ENCODE data around the gene GALNT2.

GALNT2 gene

GRCh38 chr1:230300322-230301301, 233.6 kb downstream of the GALNT2 start:
- H3F3A ChIP-seq (ENCODE audit: insufficient read depth, low read length): no peaks in the 10 kb centered on the region
- TF ChIP-seq EZH2 (optimal IDR thresholded peaks at IDR 0.05; ENCODE audit: low read depth, low read length) (no peak), CTCF (IDR thresholded peaks at IDR 0.05; ENCODE audit: low read length) (no peak), EZH2phosphoT487 (IDR thresholded peaks at IDR 0.05; ENCODE audit: low read length) (no peak)
- no peak overlapping the region for H2AFZ ChIP-seq (ENCODE audit: low read length)
- no peaks in the 10 kb centered on the region for H3K9me3 ChIP-seq (replicated peaks; ENCODE audit: insufficient read depth, low read length)
- no peaks in the 10 kb centered on the region for H4K20me1 ChIP-seq (ENCODE audit: insufficient read depth, low read length)
- H3K27ac ChIP-seq (ENCODE audit: low read length): no peak overlapping the region
- H3K27me3 ChIP-seq (replicated peaks; ENCODE audit: insufficient read depth, low read length): no peaks in the 10 kb centered on the region
- H3K9ac ChIP-seq (ENCODE audit: low read length): no peak overlapping the region
- H3K4me1 ChIP-seq (ENCODE audit: low read length): no peaks in the 10 kb centered on the region
- H3K36me3 ChIP-seq (replicated peaks; ENCODE audit: insufficient read depth, low read length): no peaks in the 10 kb centered on the region
- H3K9me2 ChIP-seq (replicated peaks; ENCODE audit: insufficient read depth, low read length): no peaks in the 10 kb centered on the region
- no peak for DNase-seq
- H3K4me2 ChIP-seq (ENCODE audit: low read depth, low read length): no peak overlapping the region
- no peak overlapping the region for H3K4me3 ChIP-seq (ENCODE audit: low read length)
- H3K79me2 ChIP-seq (ENCODE audit: low read length): no peaks in the 10 kb centered on the region

- Histone ChIP-seq H3K4me2 (ENCODE audit: low read depth, low read length) (no peak overlapping the region), H3K27ac (ENCODE audit: low read length) (no peak overlapping the region), H3K9ac (ENCODE audit: low read length) (no peak overlapping the region)
These were observed 234.3 kb downstream of the GALNT2 start for GRCh38 chr1:230301322-230301721.

DNA sequence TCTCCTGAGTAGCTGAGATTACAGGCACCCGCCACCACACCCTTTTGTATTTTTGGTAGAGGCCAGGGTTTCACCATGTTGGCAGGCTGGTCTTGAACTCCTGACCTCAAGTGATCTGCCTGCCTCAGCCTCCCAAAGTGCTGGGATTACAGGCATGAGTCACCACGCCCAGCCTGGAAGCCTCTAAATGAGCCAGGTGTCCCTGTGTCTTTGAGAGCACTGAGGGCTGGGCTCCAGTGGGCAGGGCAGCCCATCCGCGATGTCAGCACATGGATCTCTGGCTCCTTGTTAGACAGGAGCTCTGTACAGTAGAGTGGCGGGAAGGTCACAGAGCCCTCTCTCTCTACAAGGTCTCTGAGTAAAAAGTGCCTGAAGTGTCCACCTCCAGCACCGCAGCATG, 234.8 kb downstream of the GALNT2 start:
- H3F3A ChIP-seq (ENCODE audit: insufficient read depth, low read length): no peaks in the 10 kb centered on the region
- TF ChIP-seq CTCF (IDR thresholded peaks at IDR 0.05; ENCODE audit: low read length): no peak
- TF ChIP-seq EZH2 (optimal IDR thresholded peaks at IDR 0.05; ENCODE audit: low read depth, low read length): no peak
- no peak for TF ChIP-seq EZH2phosphoT487 (IDR thresholded peaks at IDR 0.05; ENCODE audit: low read length)
- H3K79me2 ChIP-seq (ENCODE audit: low read length): no peaks in the 10 kb centered on the region
- H3K27ac ChIP-seq (ENCODE audit: low read length): no peak overlapping the region
- no peaks in the 10 kb centered on the region for H4K20me1 ChIP-seq (ENCODE audit: insufficient read depth, low read length)
- no peak overlapping the region for H3K9ac ChIP-seq (ENCODE audit: low read length)
- no peak overlapping the region for H3K4me3 ChIP-seq (ENCODE audit: low read length)
- no peak overlapping the region for H2AFZ ChIP-seq (ENCODE audit: low read length)
- DNase-seq: no peak
- no peaks in the 10 kb centered on the region for H3K9me2 ChIP-seq (replicated peaks; ENCODE audit: insufficient read depth, low read length)
- H3K4me1 ChIP-seq (ENCODE audit: low read length): no peaks in the 10 kb centered on the region
- H3K27me3 ChIP-seq (replicated peaks; ENCODE audit: insufficient read depth, low read length): no peaks in the 10 kb centered on the region
- no peaks in the 10 kb centered on the region for H3K36me3 ChIP-seq (replicated peaks; ENCODE audit: insufficient read depth, low read length)
- H3K4me2 ChIP-seq (ENCODE audit: low read depth, low read length): no peak overlapping the region
- no peaks in the 10 kb centered on the region for H3K9me3 ChIP-seq (replicated peaks; ENCODE audit: insufficient read depth, low read length)

More at GRCh38 chr1:230301322-230301721, 234.3 kb downstream of the GALNT2 start:
- DNase-seq: no peak
- Histone ChIP-seq H3K27me3 (replicated peaks; ENCODE audit: insufficient read depth, low read length) (no peaks in the 10 kb centered on the region), H3K4me3 (ENCODE audit: low read length) (no peak overlapping the region), H3K36me3 (replicated peaks; ENCODE audit: insufficient read depth, low read length) (no peaks in the 10 kb centered on the region), H3K9me3 (replicated peaks; ENCODE audit: insufficient read depth, low read length) (no peaks in the 10 kb centered on the region), H3K9me2 (replicated peaks; ENCODE audit: insufficient read depth, low read length) (no peaks in the 10 kb centered on the region), H4K20me1 (ENCODE audit: insufficient read depth, low read length) (no peaks in the 10 kb centered on the region), H3K4me1 (ENCODE audit: low read length) (no peaks in the 10 kb centered on the region), H3K79me2 (ENCODE audit: low read length) (no peaks in the 10 kb centered on the region), H2AFZ (ENCODE audit: low read length) (no peak overlapping the region), H3F3A (ENCODE audit: insufficient read depth, low read length) (no peaks in the 10 kb centered on the region)
- TF ChIP-seq CTCF (IDR thresholded peaks at IDR 0.05; ENCODE audit: low read length): no peak
- TF ChIP-seq EZH2phosphoT487 (IDR thresholded peaks at IDR 0.05; ENCODE audit: low read length): no peak
- TF ChIP-seq EZH2 (optimal IDR thresholded peaks at IDR 0.05; ENCODE audit: low read depth, low read length): no peak

All from MM.1S (cell line).